HG03196 (cell line): ENCODE measurements around the gene SLC45A1.
A peak's percentile ranks its signal among the peaks of the same experiment; 100 is the strongest.
"Not testable (repeated sequence)": the region's sequence is repeated elsewhere in the genome, so short reads cannot be mapped to it uniquely, and the experiment has no call there.

Source experiments
- ATAC-seq: cut with Tn5 transposase; IDR thresholded peaks from one replicate; pipeline ENCODE4 v1.9.1; 2021; ENCODE audit not compliant: unreplicated experiment

Gene SLC45A1

DNA sequence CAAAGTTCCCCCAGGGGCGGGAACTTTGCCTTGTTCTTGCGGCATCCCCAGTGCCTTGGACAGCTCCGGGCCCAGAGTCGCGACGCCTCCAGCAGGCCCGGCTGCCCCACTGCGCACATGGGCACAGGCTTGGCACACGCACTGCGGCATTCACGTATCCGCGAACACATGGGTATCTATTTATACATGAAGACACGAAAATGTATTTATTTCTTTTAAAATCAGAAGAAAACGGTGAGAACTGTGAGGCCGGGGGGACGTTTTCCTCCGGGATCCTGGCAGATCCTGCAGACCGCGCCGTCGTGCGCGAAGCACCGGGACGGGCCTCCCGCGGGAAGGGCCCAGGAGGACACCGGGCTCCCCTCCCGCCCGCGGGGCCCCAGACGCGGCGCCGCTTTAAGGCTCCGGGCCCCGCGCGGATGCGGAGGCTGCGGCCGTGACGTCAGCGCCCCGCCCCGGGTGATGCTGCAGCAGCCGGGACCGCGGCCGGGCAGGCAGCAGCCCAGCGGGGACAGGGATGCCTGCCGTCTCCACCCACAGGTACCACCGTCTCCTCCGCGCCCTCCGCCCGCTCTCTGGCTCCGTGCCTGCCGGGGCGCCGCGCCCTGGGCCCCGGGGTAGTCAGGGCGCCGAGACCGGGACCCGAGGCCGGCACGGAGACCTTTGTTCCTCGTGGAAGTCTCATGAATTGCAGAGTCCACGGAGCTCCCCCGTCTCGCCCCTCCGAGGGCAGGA, at the start of gene SLC45A1:
SLC45A1 (plus strand) TSS at position 468 of the 735 bp plus-strand sequence. CDS start 6,216 bp downstream, outside the sequence.
- no peak for ATAC-seq

GRCh38 chr1:8273036-8273435, 44.9 kb upstream of the SLC45A1 start:
- no peak for ATAC-seq

- no peak for ATAC-seq
Measured at GRCh38 chr1:8274352-8274751, 43.6 kb upstream of the SLC45A1 start.

DNA sequence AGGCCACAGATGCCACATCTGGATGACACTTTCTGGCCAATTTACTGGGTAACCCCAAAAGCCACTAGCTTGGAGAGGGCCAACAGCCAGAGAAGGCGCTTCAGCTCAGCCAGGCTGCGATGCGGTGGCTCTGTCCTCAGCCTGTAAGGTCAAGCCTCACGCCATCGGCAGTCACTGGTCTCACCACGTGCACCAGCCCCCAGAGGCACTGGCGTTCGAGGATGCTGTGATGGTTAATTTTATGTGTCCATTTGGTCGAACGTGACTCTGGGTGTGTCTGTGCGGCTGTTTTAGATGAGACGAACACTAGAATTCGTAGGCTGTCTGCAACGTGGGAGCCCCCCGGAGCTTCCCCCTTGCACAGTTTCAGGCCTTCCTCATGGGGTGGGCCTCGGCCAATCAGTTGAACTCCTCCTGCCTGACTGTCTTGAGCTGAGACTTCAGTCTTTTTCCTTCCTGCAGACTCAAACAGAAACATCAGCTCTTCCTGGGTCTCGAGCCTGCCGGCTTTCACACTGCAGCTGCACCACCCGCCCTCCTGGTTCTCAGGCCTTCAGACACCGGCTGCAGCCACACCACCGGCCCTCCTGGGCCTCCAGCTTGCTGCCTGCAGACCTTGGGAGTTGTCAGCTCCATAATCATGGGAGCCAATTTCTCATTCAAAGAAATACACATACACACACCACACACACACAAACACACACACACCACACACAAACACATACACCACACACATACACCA, 41.6 kb upstream of the SLC45A1 start:
- ATAC-seq, result no peak

DNA sequence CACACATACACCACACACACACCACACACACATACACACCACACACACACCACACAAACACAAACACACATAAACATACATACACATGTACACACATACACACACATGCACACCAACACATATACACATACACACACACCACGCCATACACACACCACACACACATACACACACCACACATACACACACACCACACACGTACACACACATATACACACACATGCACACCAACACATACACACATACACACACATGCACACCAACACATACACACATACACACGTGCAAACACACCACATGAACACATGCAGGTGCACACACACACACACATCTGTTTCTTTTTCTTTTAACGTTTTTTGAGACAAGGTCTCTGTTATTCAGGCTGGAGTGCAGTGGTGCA, 41.0 kb upstream of the SLC45A1 start:
- ATAC-seq, result no peak

DNA sequence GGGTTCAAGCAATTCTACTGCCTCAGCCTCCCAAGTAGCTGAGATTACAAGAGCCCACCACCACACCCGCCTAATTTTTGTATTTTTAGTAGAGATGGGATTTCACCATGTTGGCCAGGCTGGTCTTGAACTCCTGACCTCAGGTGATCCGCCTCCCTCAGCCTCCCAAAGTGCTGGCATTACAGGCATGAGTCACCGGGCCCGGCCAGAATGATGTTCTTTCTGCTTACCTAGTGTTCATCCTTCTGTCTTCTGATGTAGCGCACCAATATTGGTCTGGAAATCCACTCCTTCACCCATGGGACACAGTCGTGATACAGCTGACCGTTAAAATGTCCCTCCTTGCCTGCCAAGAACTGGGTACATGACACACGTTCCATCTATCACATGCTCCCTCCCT, 39.2 kb upstream of the SLC45A1 start:
- ATAC-seq, result not testable (repeated sequence)

GRCh38 chr1:8281843-8282509, 35.9 kb upstream of the SLC45A1 start:
- no peak for ATAC-seq

- ATAC-seq, result peak; percentile 84
Measured at GRCh38 chr1:8283058-8283884, 34.6 kb upstream of the SLC45A1 start.

GRCh38 chr1:8284127-8284526, 33.8 kb upstream of the SLC45A1 start:
- ATAC-seq, result no peak

GRCh38 chr1:8285103-8285502, 32.8 kb upstream of the SLC45A1 start:
- no peak for ATAC-seq

- ATAC-seq, result no peak
Measured at GRCh38 chr1:8285965-8286364, 31.9 kb upstream of the SLC45A1 start.

DNA sequence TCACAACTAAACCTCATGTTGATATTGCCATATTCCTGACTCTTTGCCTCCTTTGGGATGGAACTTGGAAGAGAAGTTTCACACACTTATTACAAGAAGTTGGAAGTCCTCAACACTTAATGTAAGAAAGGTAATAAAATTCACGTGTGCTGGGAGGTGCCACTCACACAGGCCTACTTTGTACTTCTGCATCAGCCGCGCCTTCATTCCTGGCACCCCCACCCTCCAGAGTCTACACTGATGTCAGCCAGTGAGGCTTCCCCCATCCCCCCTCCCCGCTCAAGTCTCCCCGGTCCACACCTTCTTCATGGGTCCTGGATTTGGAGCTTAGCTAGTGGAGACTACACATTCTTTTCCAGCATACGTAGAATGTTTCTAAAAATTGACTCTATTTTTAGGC, 24.8 kb upstream of the SLC45A1 start:
- ATAC-seq, result no peak

- ATAC-seq, result no peak
Measured at GRCh38 chr1:8293641-8294169, 24.2 kb upstream of the SLC45A1 start.

DNA sequence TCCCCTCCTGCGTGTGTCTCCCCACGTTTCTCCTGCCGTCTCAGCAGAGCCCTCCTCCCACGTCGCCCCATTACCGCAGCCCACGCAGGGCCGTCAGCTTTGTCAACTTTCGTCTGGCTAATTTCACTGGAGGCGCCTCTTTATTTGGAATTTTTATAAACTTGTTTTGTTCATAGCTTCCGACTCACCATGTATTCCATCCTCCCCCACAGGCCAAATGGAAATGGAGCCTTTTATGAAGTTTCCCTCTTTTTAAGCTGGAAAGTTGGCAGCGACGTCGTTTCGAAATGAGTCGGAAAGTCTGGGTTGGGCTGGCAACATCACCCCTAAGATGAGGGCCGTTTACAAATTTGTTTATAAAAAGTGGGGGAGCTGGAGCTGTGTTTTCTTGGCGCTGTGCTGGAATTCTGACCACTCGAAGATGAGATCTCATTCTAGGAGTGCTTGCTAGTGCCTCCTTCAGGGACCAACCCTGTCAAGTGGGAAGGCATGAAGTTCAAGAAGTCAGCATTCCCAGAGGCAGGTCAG, 23.7 kb upstream of the SLC45A1 start:
- no peak for ATAC-seq

GRCh38 chr1:8297245-8297644, 20.7 kb upstream of the SLC45A1 start:
- ATAC-seq, result no peak

DNA sequence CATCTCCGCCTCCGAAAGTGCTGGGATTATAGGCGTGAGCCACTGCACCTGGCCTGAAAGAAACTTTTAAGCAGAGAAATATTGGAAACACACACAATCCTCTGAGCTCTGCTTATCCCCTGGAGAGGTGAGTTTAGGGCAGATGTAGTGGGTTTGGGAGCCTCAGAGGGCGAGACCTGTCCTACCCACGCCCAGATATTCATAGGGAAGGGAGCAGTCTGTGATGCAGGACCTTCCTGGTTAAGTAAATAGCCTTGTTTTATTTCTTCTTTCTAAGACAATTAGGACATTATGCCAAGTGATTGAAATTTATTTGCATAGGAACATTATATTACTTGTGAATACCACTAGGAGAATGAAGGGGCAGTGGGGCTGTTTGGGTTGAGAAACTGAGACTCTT, 18.0 kb upstream of the SLC45A1 start:
- ATAC-seq, result no peak

GRCh38 chr1:8302081-8302956, 15.6 kb upstream of the SLC45A1 start:
- no peak for ATAC-seq

- ATAC-seq, result no peak
Measured at GRCh38 chr1:8303141-8303540, 14.8 kb upstream of the SLC45A1 start.

DNA sequence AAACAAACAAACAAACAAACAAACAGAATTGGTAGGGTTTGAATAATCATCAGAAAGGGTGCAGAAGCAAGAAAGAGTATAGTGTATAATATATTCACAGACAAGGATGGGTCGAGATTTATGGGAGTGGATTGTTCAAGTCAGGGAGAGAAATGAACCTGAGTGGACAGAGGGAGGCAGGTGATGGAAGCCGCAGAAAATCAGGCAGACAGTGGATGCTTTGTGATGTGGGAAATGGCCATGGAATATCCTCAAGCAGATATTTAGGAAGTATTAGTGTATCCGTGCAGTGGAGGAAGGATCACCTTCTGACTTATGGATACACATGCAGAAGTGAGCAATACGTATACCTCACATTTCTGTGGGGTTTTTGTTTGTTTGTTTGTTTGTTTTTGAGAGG, 14.0 kb upstream of the SLC45A1 start:
- no peak for ATAC-seq

- ATAC-seq, result no peak
Measured at GRCh38 chr1:8307628-8308027, 10.3 kb upstream of the SLC45A1 start.
